ENCODE results near the gene TBC1D7. TPM values are rescaled to one million over a fixed set of nuclear protein-coding genes. Genes with fewer than 3 reads are reported as not detected.

TBC1D7 gene
- polyA plus RNA-seq, 3 donors: 6.6 to 10.8 (median 9.2) TPM

DNA sequence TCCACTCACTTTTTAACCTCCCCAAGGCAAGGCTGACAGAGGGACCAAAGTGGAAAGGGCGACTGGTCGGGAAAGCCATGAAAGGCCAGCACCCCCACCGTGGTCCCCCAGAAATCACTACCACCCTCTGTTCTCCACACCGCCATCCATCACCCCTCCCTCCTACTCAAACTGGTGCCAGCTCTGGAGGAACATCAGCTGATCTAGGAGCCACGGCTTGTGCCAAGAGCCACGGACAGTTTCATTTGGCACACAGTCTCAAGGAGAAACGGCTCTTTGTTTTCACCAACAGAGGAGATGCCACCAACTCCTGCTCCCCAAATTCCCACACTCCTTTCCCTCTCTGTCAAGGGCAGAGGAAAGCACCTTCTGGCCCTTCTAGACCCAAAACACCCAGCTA, 26.0 kb downstream of the TBC1D7 start:
- H3K27ac ChIP-seq (ENCODE audit: low read depth, low read length): no peak overlapping the region

DNA sequence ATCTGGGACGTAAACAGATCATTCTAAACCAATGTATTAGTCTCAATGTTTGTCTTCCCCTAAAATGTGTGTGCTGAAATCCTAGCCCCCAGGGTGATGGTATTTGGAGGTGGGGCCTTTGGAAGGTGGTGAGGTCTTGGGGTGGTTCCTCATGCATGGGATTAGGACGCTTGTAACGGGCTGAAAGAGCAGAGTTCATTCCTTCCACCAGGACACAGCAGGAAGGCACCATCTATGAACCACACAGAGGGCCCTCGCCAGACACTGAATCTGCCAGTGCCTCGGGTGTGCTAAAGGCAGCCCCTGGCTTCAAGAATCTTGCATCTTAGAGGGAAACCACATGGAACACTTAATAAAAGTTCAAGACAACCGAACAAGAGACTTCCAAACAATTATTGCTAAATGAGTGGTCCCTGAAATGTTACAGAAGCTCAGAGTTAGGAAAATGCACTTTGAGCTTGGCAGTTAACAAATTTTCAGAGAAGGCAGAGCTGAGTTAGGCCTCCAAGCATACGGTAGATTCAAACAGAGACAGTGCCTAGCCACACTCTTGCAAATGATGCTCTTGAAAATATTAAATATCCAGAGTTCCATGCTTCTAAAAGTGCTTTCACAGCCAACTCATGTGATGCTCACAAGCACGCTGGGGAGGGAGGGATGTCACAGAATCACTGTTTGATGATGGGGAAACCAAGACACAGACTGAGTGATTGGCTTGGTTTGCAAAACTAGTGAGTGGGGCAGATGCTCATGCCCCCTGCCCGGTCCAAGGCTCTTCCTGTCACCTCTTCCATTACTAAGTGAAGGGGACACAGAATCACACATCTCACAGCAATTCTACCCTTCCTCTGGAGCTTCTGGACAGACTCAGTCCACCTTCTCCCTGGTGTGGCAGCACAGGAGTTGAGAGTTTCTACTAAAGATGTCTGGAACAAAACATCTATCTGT, 27.4 kb downstream of the TBC1D7 start:
- WGBS, 3 donors: 71 to 89% (median 82%) methylated on average over 9 of the region's 9 CpGs
- no peak overlapping the region for H3K27ac ChIP-seq (ENCODE audit: low read depth, low read length)

More for the DNA sequence above, 26.0 kb downstream of the TBC1D7 start:
- 74 to 84% (median 78%) methylated on average over 7 of the region's 7 CpGs for WGBS, 3 donors

DNA sequence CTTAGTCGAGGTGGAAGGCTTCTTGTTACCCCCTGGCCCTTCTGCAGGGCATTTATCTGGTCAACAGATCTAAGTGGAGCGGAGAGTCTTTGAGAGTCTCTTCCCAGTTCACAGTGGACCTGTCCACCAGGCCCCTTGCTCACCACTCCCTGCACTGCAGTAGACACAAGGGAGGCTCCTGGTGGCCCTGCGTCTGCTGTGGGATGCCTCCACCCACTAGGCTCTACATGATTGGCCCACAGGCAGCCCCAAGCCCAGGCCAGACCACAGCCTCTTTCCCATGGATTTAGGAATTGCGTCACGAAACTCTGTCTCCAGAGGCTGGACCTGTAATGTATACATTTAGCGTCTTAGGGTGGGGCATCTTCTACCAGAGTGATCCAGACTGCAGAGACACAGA, 28.4 kb downstream of the TBC1D7 start:
- 75 to 96% (median 84%) methylated on average over 6 of the region's 6 CpGs for WGBS, 3 donors
- H3K27ac ChIP-seq (ENCODE audit: low read depth, low read length): no peak overlapping the region

DNA sequence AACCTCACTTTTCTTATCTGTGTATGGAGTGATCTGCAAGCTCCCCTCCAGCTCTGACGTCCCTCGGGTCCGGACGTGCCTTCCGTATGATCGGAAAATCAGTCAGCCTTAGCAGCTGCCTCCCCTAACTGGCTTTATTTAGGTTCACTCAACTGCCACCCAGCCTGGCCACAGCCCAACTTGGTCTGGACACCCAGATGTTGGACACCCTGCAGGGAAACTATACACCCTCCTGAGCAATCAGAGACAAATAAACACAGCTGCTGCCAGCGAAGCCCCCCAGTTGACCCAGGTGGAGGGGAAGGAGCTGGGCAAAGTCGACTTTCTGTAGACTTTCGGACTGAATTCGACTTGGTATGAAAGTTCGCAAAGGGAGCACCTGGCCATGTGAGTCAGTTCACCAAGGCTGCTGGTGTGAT, 28.9 kb downstream of the TBC1D7 start:
- no peak overlapping the region for H3K27ac ChIP-seq (ENCODE audit: low read depth, low read length)
- 92 to 97% (median 95%) methylated on average over 11 of the region's 11 CpGs for WGBS, 3 donors

- H3K27ac ChIP-seq (ENCODE audit: low read depth, low read length): no peak overlapping the region
- WGBS, 3 donors: 82 to 87% (median 83%) methylated on average over 3 of the region's 3 CpGs
Measured at GRCh38 chr6:13298446-13298845, 29.9 kb downstream of the TBC1D7 start.

DNA sequence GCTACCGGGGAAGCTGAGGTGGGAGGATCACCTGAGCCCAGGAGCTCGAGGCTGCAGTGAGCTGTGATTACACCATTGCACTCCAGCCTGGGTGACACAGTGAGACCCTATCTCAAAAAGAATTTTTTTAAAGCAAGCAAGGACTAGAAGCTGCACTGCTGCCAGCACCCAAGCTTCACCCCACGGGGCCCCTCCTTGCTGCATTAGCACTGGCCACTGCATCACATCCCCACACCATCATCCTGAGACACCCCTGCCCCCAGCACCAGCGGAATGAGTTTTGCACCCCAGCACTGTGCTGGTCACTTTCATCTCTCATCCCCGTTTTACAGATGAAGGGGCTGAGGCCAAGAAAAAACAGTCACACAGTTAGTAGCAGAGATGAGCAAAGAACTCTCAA, 30.9 kb downstream of the TBC1D7 start:
- WGBS, 3 donors: 93 to 95% (median 94%) methylated on average over 5 of the region's 5 CpGs
- H3K27ac ChIP-seq (ENCODE audit: low read depth, low read length): no peak overlapping the region

- 87 to 99% (median 94%) methylated on average over 9 of the region's 9 CpGs for WGBS, 3 donors
- H3K27ac ChIP-seq (ENCODE audit: low read depth, low read length): no peak overlapping the region
Measured at GRCh38 chr6:13296536-13296997, 31.8 kb downstream of the TBC1D7 start.

GRCh38 chr6:13295576-13295975, 32.8 kb downstream of the TBC1D7 start:
- WGBS, 3 donors: 90 to 96% (median 92%) methylated on average over 11 of the region's 11 CpGs
- H3K27ac ChIP-seq (ENCODE audit: low read depth, low read length): no peak overlapping the region

- WGBS, 3 donors: 58 to 77% (median 68%) methylated on average over 13 of the region's 13 CpGs
- H3K27ac ChIP-seq (ENCODE audit: low read depth, low read length): no peak overlapping the region
Measured at GRCh38 chr6:13294499-13295069, 33.8 kb downstream of the TBC1D7 start.

DNA sequence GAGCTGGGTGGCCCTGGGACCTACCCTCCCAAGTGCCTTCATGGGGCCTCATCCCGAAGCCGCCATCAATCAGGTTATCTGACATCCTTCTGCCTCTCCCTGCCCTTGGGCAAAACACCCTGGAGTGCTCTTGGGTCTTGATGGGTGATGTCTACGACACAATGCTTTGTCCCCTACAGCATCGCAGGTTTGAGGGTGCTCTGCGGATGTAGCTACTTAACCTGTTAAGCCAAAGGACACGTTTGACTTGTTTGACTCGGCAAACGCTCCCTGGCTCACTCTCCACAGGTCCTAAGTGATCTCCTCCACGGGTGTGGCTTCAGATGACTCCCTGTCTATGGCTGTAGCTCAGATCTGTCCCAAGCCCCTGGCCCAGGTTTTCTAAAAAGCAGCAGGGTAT, 35.6 kb downstream of the TBC1D7 start:
- 90 to 94% (median 94%) methylated on average over 9 of the region's 9 CpGs for WGBS, 3 donors
- H3K27ac ChIP-seq (ENCODE audit: low read depth, low read length): no peak overlapping the region

DNA sequence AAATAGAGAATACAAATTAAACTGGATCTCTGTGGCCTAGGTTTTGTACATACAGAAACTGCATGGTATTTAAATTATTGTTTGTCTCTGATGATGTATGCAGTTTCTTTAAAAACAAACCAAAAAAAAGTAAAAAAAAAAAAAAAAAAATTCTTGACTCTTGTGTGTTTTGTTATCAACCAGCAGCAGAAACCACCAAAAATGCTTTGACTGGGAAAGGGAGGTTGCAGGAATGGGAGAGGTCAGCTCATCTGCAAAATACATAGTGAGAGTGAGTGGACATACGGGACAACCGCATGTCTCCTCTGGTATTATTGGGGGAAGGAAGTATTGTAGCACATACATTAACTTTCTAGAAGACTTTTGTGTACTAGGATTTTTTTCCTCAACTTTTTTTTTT, 38.0 kb downstream of the TBC1D7 start:
- 94 to 100% (median 95%) methylated on average over 2 of the region's 2 CpGs for WGBS, 3 donors
- H3K27ac ChIP-seq (ENCODE audit: low read depth, low read length): no peak overlapping the region

DNA sequence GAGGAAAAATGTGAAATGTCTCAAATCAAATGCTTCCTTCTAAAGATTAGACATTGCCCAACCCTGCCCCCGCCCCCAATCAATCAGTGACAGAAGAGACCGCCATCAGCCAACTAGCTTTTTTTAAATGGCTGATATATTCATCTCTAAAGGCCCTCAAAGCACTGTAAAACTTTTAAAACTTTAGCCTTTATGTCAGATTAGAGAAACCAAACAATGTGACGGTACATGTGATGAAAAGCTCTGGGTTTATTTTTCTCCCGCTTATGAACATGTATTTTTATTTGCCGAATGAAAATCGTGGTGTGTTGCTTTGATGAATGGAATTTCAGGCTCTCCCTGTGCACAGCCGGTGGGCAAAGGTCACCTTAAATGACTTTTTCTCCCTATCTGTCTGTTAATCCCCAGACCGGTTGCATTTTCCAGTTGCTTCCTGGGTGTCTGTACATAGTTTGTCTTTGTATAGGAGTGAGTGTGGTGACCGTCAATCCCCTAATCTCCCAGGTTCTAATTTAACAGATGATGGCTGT, 38.5 kb downstream of the TBC1D7 start:
- WGBS, 3 donors: 44 to 80% (median 75%) methylated on average over 9 of the region's 9 CpGs
- no peak overlapping the region for H3K27ac ChIP-seq (ENCODE audit: low read depth, low read length)

DNA sequence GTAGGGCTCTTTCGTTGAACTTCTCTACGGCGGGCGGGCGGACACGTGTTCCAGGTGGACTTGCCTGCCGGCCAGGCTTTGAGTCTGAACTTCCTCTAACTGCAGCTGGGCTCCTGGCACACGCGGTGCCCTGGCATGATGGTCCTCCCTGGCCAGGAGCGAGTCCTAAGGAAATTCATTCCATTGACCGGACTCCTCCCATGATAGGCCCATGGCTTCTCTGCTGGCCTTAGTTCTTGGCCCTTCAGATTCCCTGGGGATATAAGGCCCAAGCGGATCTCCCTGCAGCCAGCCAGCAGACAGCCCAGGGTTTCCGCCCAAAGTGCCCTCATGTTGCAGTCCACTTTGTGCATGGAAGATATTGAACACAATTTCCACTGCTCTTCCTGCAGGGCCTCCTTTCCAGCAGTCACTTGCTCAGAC, 39.4 kb downstream of the TBC1D7 start:
- H3K27ac ChIP-seq (ENCODE audit: low read depth, low read length): no peak overlapping the region
- 78 to 96% (median 80%) methylated on average over 13 of the region's 13 CpGs for WGBS, 3 donors

- H3K27ac ChIP-seq (ENCODE audit: low read depth, low read length): no peak overlapping the region
- WGBS, 3 donors: 91 to 98% (median 97%) methylated on average over 9 of the region's 9 CpGs
Measured at GRCh38 chr6:13288481-13288880, 39.9 kb downstream of the TBC1D7 start.

- H3K27ac ChIP-seq (ENCODE audit: low read depth, low read length): no peak overlapping the region
- WGBS, 3 donors: 88 to 97% (median 96%) methylated on average over 7 of the region's 7 CpGs
Measured at GRCh38 chr6:13287104-13287503, 41.2 kb downstream of the TBC1D7 start.

GRCh38 chr6:13286181-13286580, 42.2 kb downstream of the TBC1D7 start:
- no peak overlapping the region for H3K27ac ChIP-seq (ENCODE audit: low read depth, low read length)
- WGBS, 3 donors: 57 to 79% (median 59%) methylated on average over 4 of the region's 4 CpGs

GRCh38 chr6:13285705-13286104, 42.6 kb downstream of the TBC1D7 start:
- 82 to 89% (median 86%) methylated on average over 2 of the region's 2 CpGs for WGBS, 3 donors
- no peak overlapping the region for H3K27ac ChIP-seq (ENCODE audit: low read depth, low read length)

- H3K27ac ChIP-seq (ENCODE audit: low read depth, low read length): no peak overlapping the region
- 82 to 99% (median 85%) methylated on average over 6 of the region's 6 CpGs for WGBS, 3 donors
Measured at GRCh38 chr6:13284646-13285045, 43.7 kb downstream of the TBC1D7 start.

- 90 to 97% (median 93%) methylated on average over 14 of the region's 14 CpGs for whole genome bisulfite sequencing, 3 donors
- H3K27ac ChIP-seq (ENCODE audit: low read depth, low read length): no peak overlapping the region
Measured at GRCh38 chr6:13283331-13283730, 45.0 kb downstream of the TBC1D7 start.

Measured in adipose tissue (tissue), 3 donors.